HepG2 (cell line): Measurements from ENCODE around the gene HNRNPC. TPM values are rescaled to one million over a fixed set of nuclear protein-coding genes. Genes with fewer than 3 reads are reported as not detected.
A peak's percentile ranks its signal among the peaks of the same experiment; 100 is the strongest.

Source experiments
- BRF2 ChIP-seq: sonication (generic); formaldehyde crosslinking; IDR thresholded peaks from 2 replicates; pipeline ENCODE4 v1.8.1; 2022; ENCODE audit warnings: mild to moderate bottlenecking, missing genetic modification reagents
- CENPX ChIP-seq: sonication (generic); formaldehyde crosslinking; IDR thresholded peaks from 2 replicates; pipeline ENCODE4 v1.9.0; 2021; ENCODE audit warnings: mild to moderate bottlenecking, missing genetic modification reagents, moderate library complexity
- FOXJ3 ChIP-seq: sonication (generic); formaldehyde crosslinking; IDR thresholded peaks from 2 replicates; pipeline ENCODE4 v1.4.0; 2020; ENCODE audit warnings: missing genetic modification reagents, mild to moderate bottlenecking, borderline replicate concordance
- KDM6A ChIP-seq: IDR thresholded peaks from 2 replicates; pipeline ENCODE4 v1.6.1; 2016; ENCODE audit warnings: low read depth
- TAF15 ChIP-seq: fragments of 200-400 bp; formaldehyde crosslinking; IDR thresholded peaks from one replicate; pipeline ENCODE4 v1.6.1; 2018; ENCODE audit warnings: mild to moderate bottlenecking, low read depth, low read length; ENCODE audit not compliant: poor library complexity, severe bottlenecking
- TGIF2 ChIP-seq: IDR thresholded peaks from 2 replicates; pipeline ENCODE4 v1.6.1; 2016; ENCODE audit warnings: control low read depth, missing compliant biosample characterization
- XRCC5 ChIP-seq: fragments of 200-400 bp; formaldehyde crosslinking; optimal IDR thresholded peaks from 2 replicates; pipeline ENCODE3; 2017; ENCODE audit warnings: mild to moderate bottlenecking, low read length
- ZKSCAN5 ChIP-seq: sonication (generic); formaldehyde crosslinking; IDR thresholded peaks from 2 replicates; pipeline ENCODE4 v1.5.1; 2020; ENCODE audit warnings: mild to moderate bottlenecking, missing genetic modification reagents
- ZNF101 ChIP-seq: sonication (generic); formaldehyde crosslinking; IDR thresholded peaks from 2 replicates; pipeline ENCODE4 v1.4.0; 2020; ENCODE audit warnings: mild to moderate bottlenecking, low read depth, missing genetic modification reagents, borderline replicate concordance
- ZNF235 ChIP-seq: sonication (generic); formaldehyde crosslinking; IDR thresholded peaks from 2 replicates; pipeline ENCODE4 v1.8.1; 2023; ENCODE audit warnings: mild to moderate bottlenecking, missing genetic modification reagents, borderline replicate concordance
- ZNF326 ChIP-seq: sonication (generic); formaldehyde crosslinking; IDR thresholded peaks from 2 replicates; pipeline ENCODE4 v1.4.0; 2020; ENCODE audit warnings: missing genetic modification reagents, borderline replicate concordance
- ZNF354B ChIP-seq: sonication (generic); formaldehyde crosslinking; IDR thresholded peaks from 2 replicates; pipeline ENCODE4 v1.8.0; 2022; ENCODE audit warnings: mild to moderate bottlenecking, missing genetic modification reagents
- ZNF639 ChIP-seq: conservative IDR thresholded peaks from 2 replicates; pipeline ENCODE4 v1.6.1; 2018; ENCODE audit warnings: missing genetic modification reagents
- ZNF670 ChIP-seq: sonication (generic); formaldehyde crosslinking; IDR thresholded peaks from 2 replicates; pipeline ENCODE4 v1.8.0; 2022; ENCODE audit warnings: mild to moderate bottlenecking, missing genetic modification reagents, borderline replicate concordance
- ZNF850 ChIP-seq: sonication (generic); formaldehyde crosslinking; conservative IDR thresholded peaks from 2 replicates; pipeline ENCODE4 v1.9.0; 2021; ENCODE audit warnings: mild to moderate bottlenecking, missing genetic modification reagents
- polyA plus RNA-seq, 8 experiments: library from polyadenylated mRNA; depleted of rRNA in 3 of 8; stranded (reverse) in 7 of 8; unstranded in 1 of 8; fragments of >200 nt; fragmentation: Illumina TruSeq in 4 of 8; extraction: Trizol in 4 of 8; gene quantifications; 2 replicates each; pipeline versions ENCODE4 v1.2.1 to v1.2.3, GENCODE V29; 2011 to 2016; ENCODE audit warnings: low read depth in 4 of 8, missing spikeins in 1 of 8, mixed read lengths in 1 of 8; ENCODE audit not compliant: insufficient read depth in 1 of 8
- total RNA-seq, 5 experiments: library from RNA; depleted of rRNA; stranded (reverse); fragments of >200 nt; fragmentation: Illumina TruSeq; extraction: Trizol; gene quantifications; 2 replicates each; pipeline ENCODE4 v1.2.3, GENCODE V29; 2016; ENCODE audit warnings: low read depth in 1 of 5
- TF ChIP-seq, protein P1 (sequence below): sonication (generic); formaldehyde crosslinking; IDR thresholded peaks from 2 replicates; pipeline ENCODE4 v1.8.1; 2023; ENCODE audit warnings: mild to moderate bottlenecking, moderate library complexity, missing genetic modification reagents
- TF ChIP-seq, protein P2 (sequence below): sonication (generic); formaldehyde crosslinking; IDR thresholded peaks from 2 replicates; pipeline ENCODE4 v1.8.0; 2022; ENCODE audit warnings: missing genetic modification reagents, mild to moderate bottlenecking, moderate library complexity, borderline replicate concordance
- TF ChIP-seq, protein P3 (sequence below), 2 experiments: sonication (generic) in 1 of 2; formaldehyde crosslinking in 1 of 2; IDR thresholded peaks; 2 replicates each; pipeline versions ENCODE4 v1.5.1 to v1.6.1; 2011 to 2020; ENCODE audit warnings: borderline replicate concordance in 1 of 2, low read depth in 1 of 2, low read length in 1 of 2, mild to moderate bottlenecking in 1 of 2, missing genetic modification reagents in 1 of 2, moderate library complexity in 1 of 2
- TF ChIP-seq, protein P4 (sequence below): sonication (generic); formaldehyde crosslinking; IDR thresholded peaks from 2 replicates; pipeline ENCODE4 v1.4.0; 2020; ENCODE audit warnings: missing genetic modification reagents

HNRNPC gene
- total and polyA plus RNA-seq, 2 of the 13 experiments (the other 11 are each of a cell fraction or from before 2014, with no cell fraction given), result 628 to 1,099 TPM

DNA sequence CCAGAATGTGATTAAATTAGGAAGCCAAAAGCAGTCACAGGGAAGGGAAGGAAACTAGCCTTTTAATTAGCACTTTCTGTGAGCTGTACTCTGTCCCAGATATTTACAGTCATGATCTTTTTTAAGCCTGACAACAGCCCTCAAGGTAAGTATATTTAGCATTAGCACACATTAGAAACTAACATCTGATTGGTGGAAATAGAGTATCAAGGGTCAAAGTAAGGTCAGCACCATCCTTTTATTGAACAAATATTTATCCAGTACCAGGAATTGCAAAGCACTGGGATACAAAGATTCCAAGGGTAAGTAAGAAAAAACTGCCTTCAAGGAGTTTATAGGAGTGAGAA lies 38.9 kb upstream of the HNRNPC start (continued):
- TF ChIP-seq, protein P1, sequence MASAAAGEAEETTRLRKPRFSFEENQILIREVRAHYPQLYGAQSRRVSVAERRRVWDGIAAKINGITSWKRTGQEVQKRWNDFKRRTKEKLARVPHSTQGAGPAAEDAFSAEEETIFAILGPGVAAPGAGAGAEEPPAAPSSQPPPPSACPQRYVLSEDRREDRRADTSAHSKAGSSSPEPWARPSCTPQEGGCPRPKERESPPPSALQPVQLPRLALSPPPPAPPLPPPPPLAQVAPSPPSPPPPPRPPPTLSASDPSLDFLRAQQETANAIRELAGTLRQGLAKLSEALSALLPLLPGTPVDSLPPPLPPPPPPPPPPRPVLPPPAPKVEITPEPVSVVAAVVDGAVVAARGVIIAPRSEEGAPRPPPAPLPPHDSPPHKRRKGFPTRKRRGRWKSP (CRISPR knock-in tag), result no peak; the same call in 1 of the 2 replicates
- TF ChIP-seq, protein P2, sequence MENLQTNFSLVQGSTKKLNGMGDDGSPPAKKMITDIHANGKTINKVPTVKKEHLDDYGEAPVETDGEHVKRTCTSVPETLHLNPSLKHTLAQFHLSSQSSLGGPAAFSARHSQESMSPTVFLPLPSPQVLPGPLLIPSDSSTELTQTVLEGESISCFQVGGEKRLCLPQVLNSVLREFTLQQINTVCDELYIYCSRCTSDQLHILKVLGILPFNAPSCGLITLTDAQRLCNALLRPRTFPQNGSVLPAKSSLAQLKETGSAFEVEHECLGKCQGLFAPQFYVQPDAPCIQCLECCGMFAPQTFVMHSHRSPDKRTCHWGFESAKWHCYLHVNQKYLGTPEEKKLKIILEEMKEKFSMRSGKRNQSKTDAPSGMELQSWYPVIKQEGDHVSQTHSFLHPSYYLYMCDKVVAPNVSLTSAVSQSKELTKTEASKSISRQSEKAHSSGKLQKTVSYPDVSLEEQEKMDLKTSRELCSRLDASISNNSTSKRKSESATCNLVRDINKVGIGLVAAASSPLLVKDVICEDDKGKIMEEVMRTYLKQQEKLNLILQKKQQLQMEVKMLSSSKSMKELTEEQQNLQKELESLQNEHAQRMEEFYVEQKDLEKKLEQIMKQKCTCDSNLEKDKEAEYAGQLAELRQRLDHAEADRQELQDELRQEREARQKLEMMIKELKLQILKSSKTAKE (CRISPR knock-in tag), result no peak
- TF ChIP-seq ZKSCAN5 (CRISPR knock-in tag) (no peak), CENPX (CRISPR knock-in tag) (no peak), FOXJ3 (CRISPR knock-in tag) (0 out of 2 replicates have a peak, but pooled peaks have one; percentile 54), KDM6A (CRISPR knock-in tag) (peak; percentile 44; the same call in 1 of the 2 replicates), ZNF670 (no peak), ZNF326 (CRISPR knock-in tag) (no peak), ZNF235 (CRISPR knock-in tag) (no peak), ZNF639 (CRISPR knock-in tag) (0 out of 2 replicates have a peak, but pooled peaks have one; percentile 55), TAF15 (no peak), ZNF850 (CRISPR knock-in tag) (no peak), BRF2 (CRISPR knock-in tag) (no peak), TGIF2 (CRISPR knock-in tag) (no peak), ZNF354B (CRISPR knock-in tag) (peak; percentile 79; the same call in 1 of the 2 replicates), XRCC5 (no peak), ZNF101 (no peak)
- TF ChIP-seq, protein P3, sequence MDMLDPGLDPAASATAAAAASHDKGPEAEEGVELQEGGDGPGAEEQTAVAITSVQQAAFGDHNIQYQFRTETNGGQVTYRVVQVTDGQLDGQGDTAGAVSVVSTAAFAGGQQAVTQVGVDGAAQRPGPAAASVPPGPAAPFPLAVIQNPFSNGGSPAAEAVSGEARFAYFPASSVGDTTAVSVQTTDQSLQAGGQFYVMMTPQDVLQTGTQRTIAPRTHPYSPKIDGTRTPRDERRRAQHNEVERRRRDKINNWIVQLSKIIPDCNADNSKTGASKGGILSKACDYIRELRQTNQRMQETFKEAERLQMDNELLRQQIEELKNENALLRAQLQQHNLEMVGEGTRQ (IDR thresholded peaks at IDR 0.05; ENCODE audit: low read depth, low read length), result no peak
- TF ChIP-seq, protein P3 (CRISPR knock-in tag; IDR thresholded peaks at IDR 0.05; ENCODE audit: borderline replicate concordance), result no peak
- TF ChIP-seq, protein P4, sequence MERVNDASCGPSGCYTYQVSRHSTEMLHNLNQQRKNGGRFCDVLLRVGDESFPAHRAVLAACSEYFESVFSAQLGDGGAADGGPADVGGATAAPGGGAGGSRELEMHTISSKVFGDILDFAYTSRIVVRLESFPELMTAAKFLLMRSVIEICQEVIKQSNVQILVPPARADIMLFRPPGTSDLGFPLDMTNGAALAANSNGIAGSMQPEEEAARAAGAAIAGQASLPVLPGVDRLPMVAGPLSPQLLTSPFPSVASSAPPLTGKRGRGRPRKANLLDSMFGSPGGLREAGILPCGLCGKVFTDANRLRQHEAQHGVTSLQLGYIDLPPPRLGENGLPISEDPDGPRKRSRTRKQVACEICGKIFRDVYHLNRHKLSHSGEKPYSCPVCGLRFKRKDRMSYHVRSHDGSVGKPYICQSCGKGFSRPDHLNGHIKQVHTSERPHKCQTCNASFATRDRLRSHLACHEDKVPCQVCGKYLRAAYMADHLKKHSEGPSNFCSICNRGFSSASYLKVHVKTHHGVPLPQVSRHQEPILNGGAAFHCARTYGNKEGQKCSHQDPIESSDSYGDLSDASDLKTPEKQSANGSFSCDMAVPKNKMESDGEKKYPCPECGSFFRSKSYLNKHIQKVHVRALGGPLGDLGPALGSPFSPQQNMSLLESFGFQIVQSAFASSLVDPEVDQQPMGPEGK (CRISPR knock-in tag), result no peak
